ENCODE measurements around the gene DNM1.

DNM1 gene

GRCh38 chr9:128167209-128167608 lies 36.0 kb upstream of the DNM1 start:
- no peak for DNase-seq (ENCODE audit: low read depth)
- TF ChIP-seq CTCF (IDR thresholded peaks at IDR 0.05; ENCODE audit: control insufficient read depth, insufficient read depth, low read depth, low read length, missing control alignments) = no peak

GRCh38 chr9:128168731-128169308 lies 34.4 kb upstream of the DNM1 start:
- no peak for TF ChIP-seq CTCF (IDR thresholded peaks at IDR 0.05; ENCODE audit: control insufficient read depth, insufficient read depth, low read depth, low read length, missing control alignments)
- no peak for DNase-seq (ENCODE audit: low read depth)
- no peak overlapping the region for H3K4me3 ChIP-seq (ENCODE audit: control insufficient read depth, low read depth, low read length)

More at GRCh38 chr9:128167209-128167608, 36.0 kb upstream of the DNM1 start:
- H3K4me3 ChIP-seq (ENCODE audit: control insufficient read depth, low read depth, low read length) = no peak overlapping the region

DNA sequence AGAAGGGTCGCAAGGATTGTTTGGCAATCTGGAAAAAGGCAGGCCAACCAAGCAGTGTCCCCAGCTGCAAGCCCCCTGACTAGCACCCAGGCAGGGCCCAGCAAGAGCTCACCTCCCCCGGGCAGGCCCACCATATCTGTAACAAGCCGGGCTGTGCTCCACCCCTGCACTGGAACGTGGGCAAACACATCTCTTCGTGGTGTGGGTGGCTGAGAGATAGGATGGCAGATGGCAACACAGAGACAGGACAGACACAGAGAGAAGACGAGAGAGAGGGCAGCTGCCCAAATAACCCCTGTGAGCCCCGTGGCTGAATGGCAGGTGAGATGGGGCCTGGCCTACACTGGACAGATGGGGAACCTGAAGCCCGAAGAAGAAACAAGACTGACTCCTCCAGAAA lies 33.7 kb upstream of the DNM1 start:
- no peak for DNase-seq (ENCODE audit: low read depth)
- TF ChIP-seq CTCF (IDR thresholded peaks at IDR 0.05; ENCODE audit: control insufficient read depth, insufficient read depth, low read depth, low read length, missing control alignments) = no peak
- no peak overlapping the region for H3K4me3 ChIP-seq (ENCODE audit: control insufficient read depth, low read depth, low read length)

DNA sequence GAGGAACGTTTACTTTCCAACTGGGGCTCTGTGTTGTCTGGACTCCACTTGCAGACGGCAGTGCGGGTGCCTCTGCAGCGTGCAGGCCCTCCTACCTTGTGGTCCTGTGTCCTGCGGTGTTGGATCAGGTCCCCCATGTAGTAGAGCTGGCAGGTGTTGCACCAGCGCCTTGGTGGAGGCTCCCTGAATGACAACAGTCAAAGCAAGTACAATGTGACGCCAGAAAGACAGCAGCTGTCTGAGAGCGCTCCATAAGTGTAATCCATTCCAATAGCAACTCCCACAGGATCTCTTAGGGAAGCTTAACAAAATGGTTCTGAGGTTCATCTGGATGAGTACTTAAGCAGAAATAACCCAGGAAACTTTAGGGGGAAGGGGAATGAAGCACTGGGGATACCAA lies 33.3 kb upstream of the DNM1 start:
- TF ChIP-seq CTCF (IDR thresholded peaks at IDR 0.05; ENCODE audit: control insufficient read depth, insufficient read depth, low read depth, low read length, missing control alignments) = no peak
- no peak for DNase-seq (ENCODE audit: low read depth)
- no peak overlapping the region for H3K4me3 ChIP-seq (ENCODE audit: control insufficient read depth, low read depth, low read length)

DNA sequence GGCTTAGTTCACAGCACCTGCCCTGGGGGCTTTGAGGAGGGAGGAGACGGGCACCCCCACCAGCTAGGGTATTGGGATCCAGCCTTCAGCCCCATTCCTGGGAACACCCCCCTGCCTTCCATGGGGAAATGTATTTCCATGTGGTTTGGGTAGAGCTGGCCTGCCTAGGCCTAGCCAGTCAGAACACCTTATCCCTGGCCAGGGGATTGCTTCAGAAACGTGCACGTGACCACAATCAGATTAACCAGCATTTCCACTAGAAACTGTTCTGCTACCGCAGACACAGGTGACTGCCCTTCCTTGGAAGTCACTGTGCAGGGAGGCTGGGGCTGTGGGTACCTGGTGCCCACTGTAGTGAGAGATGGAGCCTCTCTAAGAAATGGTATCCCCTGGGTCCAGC lies 29.1 kb upstream of the DNM1 start:
- H3K4me3 ChIP-seq (ENCODE audit: control insufficient read depth, low read depth, low read length) = no peak overlapping the region
- DNase-seq (ENCODE audit: low read depth) = no peak
- TF ChIP-seq CTCF (IDR thresholded peaks at IDR 0.05; ENCODE audit: control insufficient read depth, insufficient read depth, low read depth, low read length, missing control alignments) = no peak

DNA sequence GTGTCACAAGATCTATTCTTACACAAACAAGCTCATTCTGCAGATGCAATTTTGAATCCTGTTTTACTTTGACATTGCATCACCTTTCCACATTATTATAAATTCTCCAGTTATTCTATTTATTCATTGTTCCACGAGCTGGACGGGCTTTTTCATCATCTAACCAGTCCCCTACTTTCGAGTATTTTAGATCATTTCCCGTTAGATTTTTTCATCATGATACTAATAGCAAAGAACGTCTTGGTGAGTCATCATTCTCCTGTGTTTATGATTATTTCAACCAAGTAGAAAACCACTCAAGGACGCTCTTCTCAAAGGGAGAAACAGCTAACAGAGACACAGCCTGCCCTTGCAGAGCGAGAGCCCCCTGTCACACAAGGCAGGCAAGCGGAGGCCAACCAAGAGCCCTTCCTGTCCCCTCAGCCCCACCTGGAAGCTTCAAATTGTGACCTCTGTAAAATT lies 28.0 kb upstream of the DNM1 start:
- TF ChIP-seq CTCF (IDR thresholded peaks at IDR 0.05; ENCODE audit: control insufficient read depth, insufficient read depth, low read depth, low read length, missing control alignments) = no peak
- no peak for DNase-seq (ENCODE audit: low read depth)
- no peak overlapping the region for H3K4me3 ChIP-seq (ENCODE audit: control insufficient read depth, low read depth, low read length)

GRCh38 chr9:128175726-128176125 lies 27.5 kb upstream of the DNM1 start:
- DNase-seq (ENCODE audit: low read depth) = no peak
- H3K4me3 ChIP-seq (ENCODE audit: control insufficient read depth, low read depth, low read length) = no peak overlapping the region
- TF ChIP-seq CTCF (IDR thresholded peaks at IDR 0.05; ENCODE audit: control insufficient read depth, insufficient read depth, low read depth, low read length, missing control alignments) = no peak
